Smooth muscle cell (in vitro differentiated cells): Measurements from ENCODE around the gene WHRN. TPM values are rescaled to one million over a fixed set of nuclear protein-coding genes. Genes with fewer than 3 reads are reported as not detected.

Source experiments
- DNase-seq: peaks from one replicate; lab custom pipeline; 2025; ENCODE audit not compliant: unreplicated experiment; lab: John Stamatoyannopoulos, UW
- H2AFZ ChIP-seq: fragments of 200-600 bp; sonication (generic); 2 replicates; pipeline ENCODE4 v1.6.0; 2016; ENCODE audit warnings: antibody characterized with exemption, low read depth, mild to moderate bottlenecking
- H3F3A ChIP-seq: fragments of 200-600 bp; sonication (generic); 2 replicates; pipeline ENCODE4 v1.6.0; 2017; ENCODE audit warnings: antibody characterized with exemption, low read depth
- H3K27ac ChIP-seq: fragments of 200-600 bp; sonication (generic); 2 replicates; pipeline ENCODE4 v1.5.1; 2016; ENCODE audit warnings: low read depth, mild to moderate bottlenecking
- H3K27me3 ChIP-seq: fragments of 200-600 bp; sonication (generic); 2 replicates; pipeline ENCODE4 v1.6.1; 2016; ENCODE audit warnings: low read depth, mild to moderate bottlenecking
- H3K36me3 ChIP-seq: fragments of 200-600 bp; sonication (generic); 2 replicates; pipeline ENCODE4 v1.5.1; 2016; ENCODE audit warnings: low read depth
- H3K4me1 ChIP-seq: fragments of 200-600 bp; sonication (generic); 2 replicates; pipeline ENCODE4 v1.5.1; 2016; ENCODE audit warnings: low read depth
- H3K4me2 ChIP-seq: fragments of 200-600 bp; sonication (generic); 2 replicates; pipeline ENCODE4 v1.6.0; 2016; ENCODE audit warnings: mild to moderate bottlenecking
- H3K4me3 ChIP-seq: fragments of 200-600 bp; sonication (generic); 2 replicates; pipeline ENCODE4 v1.5.1; 2016; ENCODE audit warnings: mild to moderate bottlenecking
- H3K79me2 ChIP-seq: fragments of 200-600 bp; sonication (generic); 2 replicates; pipeline ENCODE4 v1.6.0; 2016; ENCODE audit warnings: low read depth, mild to moderate bottlenecking
- H3K9ac ChIP-seq: fragments of 200-600 bp; sonication (generic); 2 replicates; pipeline ENCODE4 v1.6.0; 2016; ENCODE audit warnings: low read depth
- H3K9me3 ChIP-seq: fragments of 200-600 bp; sonication (generic); replicated peaks from 2 replicates; pipeline ENCODE4 v1.5.1; 2016; ENCODE audit warnings: low read depth
- H4K20me1 ChIP-seq: fragments of 200-600 bp; sonication (generic); 2 replicates; pipeline ENCODE4 v1.6.0; 2016; ENCODE audit warnings: low read depth
- WGBS: methylation state at CpG from one replicate; pipeline ENCODE4 v1.1.7; 2016; ENCODE audit warnings: low lambda C conversion rate; 5-methylcytosine and 5-hydroxymethylcytosine counted together
- polyA plus RNA-seq: library from polyadenylated mRNA; unstranded; fragments of >200 nt; fragmentation: Nextera tagmentation; extraction: Ambion mirVana; gene quantifications from 2 replicates; pipeline ENCODE4 v1.2.1, GENCODE V29; 2016
- total RNA-seq: library from RNA; depleted of rRNA; stranded (reverse); fragments of >200 nt; gene quantifications from 2 replicates; pipeline ENCODE4 v1.2.3, GENCODE V29; 2014
- TF ChIP-seq, protein P1 (sequence below): fragments of 200-600 bp; sonication (generic); IDR thresholded peaks from 2 replicates; pipeline ENCODE4 v1.5.1; 2017; ENCODE audit warnings: borderline replicate concordance, mild to moderate bottlenecking, antibody characterized with exemption; ENCODE audit not compliant: insufficient read depth, poor library complexity, severe bottlenecking

The WHRN gene
- total and polyA plus RNA-seq, 2 experiments from 2014 or later = 3.6 to 12.9 TPM

- no peak overlapping the region for H2AFZ ChIP-seq
- no peaks in the 10 kb centered on the region for H4K20me1 ChIP-seq
- no peak overlapping the region for H3K4me3 ChIP-seq
- H3K27me3 ChIP-seq = no peaks in the 10 kb centered on the region
- 70% methylated on average over 14 of the region's 14 CpGs for WGBS
- H3K4me1 ChIP-seq = no peaks in the 10 kb centered on the region
- TF ChIP-seq, protein P1, sequence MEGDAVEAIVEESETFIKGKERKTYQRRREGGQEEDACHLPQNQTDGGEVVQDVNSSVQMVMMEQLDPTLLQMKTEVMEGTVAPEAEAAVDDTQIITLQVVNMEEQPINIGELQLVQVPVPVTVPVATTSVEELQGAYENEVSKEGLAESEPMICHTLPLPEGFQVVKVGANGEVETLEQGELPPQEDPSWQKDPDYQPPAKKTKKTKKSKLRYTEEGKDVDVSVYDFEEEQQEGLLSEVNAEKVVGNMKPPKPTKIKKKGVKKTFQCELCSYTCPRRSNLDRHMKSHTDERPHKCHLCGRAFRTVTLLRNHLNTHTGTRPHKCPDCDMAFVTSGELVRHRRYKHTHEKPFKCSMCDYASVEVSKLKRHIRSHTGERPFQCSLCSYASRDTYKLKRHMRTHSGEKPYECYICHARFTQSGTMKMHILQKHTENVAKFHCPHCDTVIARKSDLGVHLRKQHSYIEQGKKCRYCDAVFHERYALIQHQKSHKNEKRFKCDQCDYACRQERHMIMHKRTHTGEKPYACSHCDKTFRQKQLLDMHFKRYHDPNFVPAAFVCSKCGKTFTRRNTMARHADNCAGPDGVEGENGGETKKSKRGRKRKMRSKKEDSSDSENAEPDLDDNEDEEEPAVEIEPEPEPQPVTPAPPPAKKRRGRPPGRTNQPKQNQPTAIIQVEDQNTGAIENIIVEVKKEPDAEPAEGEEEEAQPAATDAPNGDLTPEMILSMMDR = no peak
- no peaks in the 10 kb centered on the region for H3K79me2 ChIP-seq
- H3K36me3 ChIP-seq = no peaks in the 10 kb centered on the region
- H3K4me2 ChIP-seq = no peak overlapping the region
- H3F3A ChIP-seq = no peaks in the 10 kb centered on the region
- H3K27ac ChIP-seq = no peak overlapping the region
- DNase-seq = no peak
- H3K9me3 ChIP-seq = no peaks in the 10 kb centered on the region
- H3K9ac ChIP-seq = no peak overlapping the region
Measured at GRCh38 chr9:114371973-114372917, 133.0 kb downstream of the WHRN start.

DNA sequence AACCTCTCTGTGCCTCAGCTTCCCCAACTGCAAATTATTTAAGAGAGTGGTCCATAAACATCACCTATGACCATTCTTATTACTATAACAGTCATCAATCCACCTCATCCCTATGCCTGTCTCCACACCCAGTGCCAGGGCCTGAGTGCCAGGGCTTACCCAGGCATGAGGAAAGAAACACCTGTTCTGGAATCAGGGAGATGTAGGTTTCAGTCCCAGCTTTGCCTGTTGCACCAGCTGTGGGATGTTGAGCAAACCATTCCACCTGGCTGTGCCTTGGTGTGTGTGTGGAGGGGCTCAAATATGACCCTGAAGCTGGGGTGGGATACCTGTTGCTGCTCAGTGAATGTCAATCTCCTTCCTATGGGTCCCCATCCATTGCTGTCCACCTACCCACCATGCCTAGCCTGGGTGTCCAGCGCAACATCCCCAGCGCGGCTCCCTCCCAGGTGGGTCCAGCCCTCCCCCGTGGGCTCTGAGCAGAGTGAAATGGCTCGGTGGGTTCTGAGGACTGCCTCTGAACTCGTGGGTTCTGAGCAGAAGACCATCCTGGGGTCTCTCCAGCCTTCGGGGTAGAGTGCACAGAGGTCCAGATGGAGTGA lies 133.8 kb downstream of the WHRN start:
- WGBS = 96% methylated on average over 7 of the region's 7 CpGs
- Histone ChIP-seq H3F3A (peaks cover 6% of the 10 kb centered on the region), H3K27ac (no peak overlapping the region), H3K9me3 (no peaks in the 10 kb centered on the region), H3K27me3 (no peaks in the 10 kb centered on the region), H3K4me3 (no peak overlapping the region), H3K36me3 (no peaks in the 10 kb centered on the region), H3K9ac (no peak overlapping the region), H3K4me2 (no peak overlapping the region), H3K4me1 (no peaks in the 10 kb centered on the region), H4K20me1 (no peaks in the 10 kb centered on the region), H2AFZ (no peak overlapping the region), H3K79me2 (no peaks in the 10 kb centered on the region)
- TF ChIP-seq, protein P1 = no peak
- DNase-seq = no peak

DNA sequence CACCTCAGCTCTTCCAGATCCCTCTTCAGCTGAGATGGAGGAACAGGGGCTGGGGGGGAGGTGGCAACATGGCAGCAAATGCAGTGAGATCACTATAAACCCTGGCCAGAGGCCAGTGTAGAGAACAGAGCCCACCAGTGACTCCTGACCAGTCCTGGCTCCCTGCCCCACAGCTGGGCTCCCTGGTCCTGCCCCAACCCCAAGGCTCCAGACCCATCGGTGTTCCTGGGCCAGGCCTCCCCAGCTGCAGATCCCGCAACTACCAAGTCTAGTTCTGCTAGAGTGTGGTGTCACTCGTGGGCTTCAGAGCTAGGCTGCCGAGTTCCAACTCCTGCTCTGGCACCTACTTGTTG lies 134.3 kb downstream of the WHRN start:
- 76% methylated on average over 4 of the region's 4 CpGs for WGBS
- DNase-seq = no peak
- no peak overlapping the region for H3K4me2 ChIP-seq

More for the DNA sequence above, 134.3 kb downstream of the WHRN start:
- Histone ChIP-seq H3F3A (peaks cover 9% of the 10 kb centered on the region), H3K36me3 (no peaks in the 10 kb centered on the region), H3K9me3 (no peaks in the 10 kb centered on the region), H3K9ac (no peak overlapping the region), H2AFZ (no peak overlapping the region), H3K27me3 (no peaks in the 10 kb centered on the region), H3K4me1 (no peaks in the 10 kb centered on the region), H3K79me2 (no peaks in the 10 kb centered on the region), H3K27ac (no peak overlapping the region), H3K4me3 (no peak overlapping the region), H4K20me1 (no peaks in the 10 kb centered on the region)
- TF ChIP-seq, protein P1 = no peak
